Amniotic stem cell (primary cell): ENCODE data around the gene RXRG.

ENCODE experiments used
- DNase-seq: peaks from one replicate; lab custom pipeline; 2025; lab: John Stamatoyannopoulos, UW

Gene RXRG

GRCh38 chr1:165369255-165369848 lies 75.6 kb downstream of the RXRG start:
- no peak for DNase-seq

- no peak for DNase-seq
Observed at GRCh38 chr1:165367375-165367993, 77.4 kb downstream of the RXRG start.

DNA sequence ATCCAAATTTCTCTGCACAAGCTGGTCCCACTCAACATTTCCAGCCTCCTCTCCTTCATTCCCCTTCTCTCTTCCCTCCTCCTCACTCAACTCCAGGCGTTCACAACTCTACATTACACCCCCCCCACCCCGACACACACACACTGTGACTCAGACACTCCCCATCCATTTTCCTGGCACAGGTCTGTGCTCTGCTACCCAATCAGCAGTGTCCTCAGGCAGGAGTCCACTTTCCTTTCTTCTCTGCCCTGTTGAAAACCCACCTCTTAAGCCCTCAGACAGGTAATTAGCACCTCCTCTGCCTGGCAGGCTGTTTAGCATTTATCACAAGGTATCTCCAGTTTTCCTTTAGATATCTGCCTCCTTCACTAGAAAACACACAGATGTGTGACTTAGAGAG lies 79.6 kb downstream of the RXRG start:
- no peak for DNase-seq

- DNase-seq = no peak
Observed at GRCh38 chr1:165364568-165365133, 80.3 kb downstream of the RXRG start.

GRCh38 chr1:165356876-165357275 lies 88.0 kb downstream of the RXRG start:
- DNase-seq = no peak

DNA sequence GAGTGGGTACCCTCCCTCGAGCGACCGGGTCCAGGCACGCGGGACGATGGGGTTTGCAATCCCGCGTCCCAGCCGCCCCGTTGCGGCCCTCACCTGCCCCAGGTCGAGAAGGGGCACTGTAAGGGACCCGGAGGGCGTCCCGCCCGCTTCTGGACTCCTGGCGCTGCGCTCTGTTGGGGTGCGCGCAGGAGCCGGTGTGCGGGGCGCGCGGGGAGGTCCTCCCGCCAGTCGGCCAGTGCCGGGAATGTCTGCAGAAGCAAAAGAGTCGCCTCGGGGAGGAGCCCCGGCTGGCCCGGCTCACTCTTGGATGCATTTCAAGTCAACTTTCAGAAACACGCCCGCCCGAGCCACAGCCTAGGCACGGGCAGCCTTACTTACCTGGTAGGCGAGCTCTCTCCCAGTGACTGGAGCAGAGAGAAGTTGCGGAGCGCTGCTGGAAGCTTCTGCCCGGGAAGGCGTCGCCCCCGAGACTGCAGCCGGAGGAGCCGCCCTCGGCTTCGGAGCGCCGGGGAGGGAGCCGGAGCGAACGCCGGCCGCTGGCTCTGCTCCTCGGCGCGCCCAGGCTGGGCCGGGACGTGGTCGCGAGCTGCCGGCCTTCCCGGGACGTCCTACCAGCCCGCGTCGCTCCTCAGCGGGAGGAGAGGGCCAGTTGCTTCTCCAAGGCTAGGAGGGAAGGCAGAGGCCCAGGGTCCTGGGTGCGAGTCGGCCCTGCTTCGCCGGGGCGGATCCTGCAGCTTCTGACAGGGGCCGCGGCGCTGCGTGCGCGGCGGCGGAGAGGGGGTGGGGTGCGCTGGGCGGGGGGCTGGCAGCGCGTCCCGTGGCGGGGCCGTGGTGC lies 88.7 kb downstream of the RXRG start, which contains the start of gene LMX1A:
TSS of gene LMX1A (minus strand) at position 739 of the 835 bp plus-strand sequence. CDS start 1,156 bp downstream, outside the sequence.
- no peak for DNase-seq

DNA sequence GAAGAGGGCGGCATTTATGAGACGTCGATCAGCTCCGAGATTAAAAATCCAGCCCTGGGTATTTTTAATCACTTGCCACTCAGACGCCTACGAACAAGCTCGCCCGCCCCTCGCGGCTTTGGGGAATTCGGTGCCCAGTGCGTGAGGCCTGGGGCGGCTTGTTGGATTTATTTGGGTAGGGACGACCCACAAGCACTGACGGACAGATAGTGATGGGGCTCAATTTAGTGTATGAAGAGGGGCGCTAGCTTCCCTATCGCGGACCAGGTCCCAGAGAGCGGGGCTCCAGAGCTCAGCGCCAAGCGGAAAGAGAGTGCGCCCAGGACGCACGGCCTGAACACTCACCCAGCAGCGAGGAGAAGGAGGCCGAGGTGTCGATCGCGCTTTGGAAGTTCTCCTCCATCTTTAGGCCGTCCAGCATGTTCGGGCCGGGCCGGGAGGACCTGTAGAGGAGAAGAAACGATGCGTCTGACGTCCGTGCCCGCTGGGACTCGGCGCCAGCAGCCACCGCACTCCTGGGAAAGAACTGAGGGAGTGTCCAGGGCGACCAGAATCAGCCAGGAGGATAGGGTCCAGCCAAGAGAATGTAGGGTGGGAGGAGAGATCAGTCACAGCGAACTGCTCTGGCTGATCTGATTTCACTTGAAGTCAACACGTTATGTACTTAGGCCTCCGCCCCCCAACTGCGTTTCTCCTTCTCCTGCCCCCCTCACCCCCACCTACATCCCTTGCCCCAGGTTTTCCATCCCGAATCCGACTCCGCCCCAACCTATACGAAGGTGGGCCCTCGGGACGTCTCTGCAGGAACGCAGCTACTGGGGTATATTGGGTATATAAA lies 89.6 kb downstream of the RXRG start:
- no peak for DNase-seq

- no peak for DNase-seq
Observed at GRCh38 chr1:165354739-165355138, 90.2 kb downstream of the RXRG start.

GRCh38 chr1:165353731-165354671 lies 90.9 kb downstream of the RXRG start:
- DNase-seq = no peak

GRCh38 chr1:165352442-165353293 lies 92.3 kb downstream of the RXRG start:
- DNase-seq = no peak

DNA sequence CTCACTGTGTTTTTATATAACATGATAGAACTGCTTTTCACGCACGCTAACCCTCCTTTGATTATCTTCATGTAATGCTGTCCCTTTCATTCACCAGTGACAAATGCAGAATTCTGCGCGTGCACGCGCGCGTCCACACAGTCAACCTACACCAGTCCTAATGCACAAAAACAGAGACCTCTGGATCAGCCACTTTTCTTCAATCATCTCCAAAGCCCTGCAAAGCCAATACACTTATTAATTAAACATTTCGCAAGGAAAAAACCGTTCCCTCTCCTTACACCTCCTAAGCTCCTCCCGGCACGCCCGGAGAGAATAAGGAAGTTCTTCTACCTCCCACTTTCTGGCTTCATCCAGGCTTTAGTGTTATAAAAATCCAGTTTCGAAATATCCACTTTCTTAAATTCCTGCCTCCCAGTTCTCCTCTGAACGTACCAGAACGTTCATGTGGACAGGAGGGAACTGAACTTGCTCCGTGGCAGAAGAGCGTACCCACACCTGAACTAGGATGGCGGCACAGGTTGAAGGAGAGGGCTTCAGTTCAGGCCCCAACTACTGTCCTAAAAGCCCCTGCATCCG lies 93.0 kb downstream of the RXRG start:
- no peak for DNase-seq
